SK-N-SH (cell line): ENCODE data around the gene ERMAP.

ENCODE experiments used
- CTCF ChIP-seq: fragments of 200-600 bp; sonication (generic); IDR thresholded peaks from 2 replicates; pipeline ENCODE4 v1.6.1; 2017; ENCODE audit warnings: antibody characterized with exemption, mild to moderate bottlenecking, moderate library complexity
- EP300 ChIP-seq, 2 experiments: IDR thresholded peaks; 2 replicates each; pipeline versions ENCODE4 v1.4.0 to v1.6.1; 2012; ENCODE audit warnings: borderline replicate concordance in 1 of 2, low read depth in 1 of 2, low read length in 1 of 2
- EZH2phosphoT487 ChIP-seq: fragments of 200-600 bp; sonication (generic); IDR thresholded peaks from 2 replicates; pipeline ENCODE4 v1.6.1; 2017; ENCODE audit warnings: low read depth, mixed run types, mild to moderate bottlenecking, antibody characterized with exemption, moderate library complexity, borderline replicate concordance
- FOXJ3 ChIP-seq: sonication (generic); formaldehyde crosslinking; IDR thresholded peaks from 2 replicates; pipeline ENCODE4 v1.5.1; 2020; ENCODE audit warnings: mild to moderate bottlenecking, missing genetic modification reagents
- MAX ChIP-seq: IDR thresholded peaks from 2 replicates; pipeline ENCODE4 v1.4.0; 2012; ENCODE audit warnings: low read depth
- MXI1 ChIP-seq: IDR thresholded peaks from 2 replicates; pipeline ENCODE4 v1.6.1; 2012; ENCODE audit warnings: mild to moderate bottlenecking, low read depth, low read length, improper control_type of control experiment
- POLR2AphosphoS5 ChIP-seq: IDR thresholded peaks from 2 replicates; pipeline ENCODE4 v1.6.1; 2012; ENCODE audit warnings: low read depth, low read length
- REST ChIP-seq: IDR thresholded peaks from 2 replicates; pipeline ENCODE4 v1.6.1; 2012; ENCODE audit warnings: mild to moderate bottlenecking, low read depth, low read length, moderate library complexity
- RXRA ChIP-seq: IDR thresholded peaks from 2 replicates; pipeline ENCODE4 v1.4.0; 2012; ENCODE audit warnings: low read depth, mild to moderate bottlenecking, borderline replicate concordance
- SIN3A ChIP-seq: IDR thresholded peaks from 2 replicates; pipeline ENCODE4 v1.6.1; 2012; ENCODE audit warnings: low read depth, mild to moderate bottlenecking, low read length, moderate library complexity, borderline replicate concordance
- TCF12 ChIP-seq: IDR thresholded peaks from 2 replicates; pipeline ENCODE4 v1.4.0; 2012
- USF2 ChIP-seq: fragments of 150-350 bp; IDR thresholded peaks from 2 replicates; pipeline ENCODE4 v1.6.1; 2017; ENCODE audit warnings: antibody characterized with exemption, low read length, low read depth, borderline replicate concordance
- YY1 ChIP-seq: IDR thresholded peaks from 2 replicates; pipeline ENCODE4 v1.4.0; 2012; ENCODE audit warnings: low read depth, mild to moderate bottlenecking

- TF ChIP-seq EP300 (IDR thresholded peaks at IDR 0.05; ENCODE audit: borderline replicate concordance in 1 of 2, low read depth in 1 of 2, low read length in 1 of 2) (no peak), CTCF (no peak), MXI1 (no peak), REST (no peak), SIN3A (no peak), POLR2AphosphoS5 (no peak), FOXJ3 (CRISPR knock-in tag) (no peak), RXRA (no peak), YY1 (no peak), TCF12 (no peak), MAX (no peak), USF2 (no peak), EZH2phosphoT487 (no peak)
Measured at GRCh38 chr1:42833981-42834380, 17.1 kb downstream of the ERMAP start.
